NOMO-1 (cell line): ENCODE results near the gene GOLGB1.
A peak's percentile ranks its signal among the peaks of the same experiment; 100 is the strongest.
"Not testable (repeated sequence)": the region's sequence is repeated elsewhere in the genome, so short reads cannot be mapped to it uniquely, and the experiment has no call there.

Experiments used
- DNase-seq, 2 experiments: peaks; one replicate each; lab custom pipeline; 2025; ENCODE audit not compliant: unreplicated experiment in 2 of 2; lab: John Stamatoyannopoulos, UW

GOLGB1 gene

DNA sequence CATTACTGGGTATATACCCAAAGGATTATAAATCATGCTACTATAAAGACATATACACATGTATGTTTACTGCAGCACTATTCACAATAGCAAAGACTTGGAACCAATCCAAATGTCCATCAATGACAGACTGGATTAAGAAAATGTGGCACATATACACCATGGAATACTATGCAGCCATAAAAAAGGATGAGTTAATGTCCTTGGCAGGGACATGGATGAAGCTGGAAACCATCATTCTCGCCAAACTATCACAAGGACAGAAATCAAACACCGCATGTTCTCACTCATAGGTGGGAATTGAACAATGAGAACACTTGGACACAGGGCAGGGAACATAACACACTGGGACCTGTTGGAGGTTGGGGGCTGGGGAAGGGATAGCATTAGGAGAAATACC, 6.4 kb downstream of the GOLGB1 start:
- DNase-seq: not testable (repeated sequence)

DNA sequence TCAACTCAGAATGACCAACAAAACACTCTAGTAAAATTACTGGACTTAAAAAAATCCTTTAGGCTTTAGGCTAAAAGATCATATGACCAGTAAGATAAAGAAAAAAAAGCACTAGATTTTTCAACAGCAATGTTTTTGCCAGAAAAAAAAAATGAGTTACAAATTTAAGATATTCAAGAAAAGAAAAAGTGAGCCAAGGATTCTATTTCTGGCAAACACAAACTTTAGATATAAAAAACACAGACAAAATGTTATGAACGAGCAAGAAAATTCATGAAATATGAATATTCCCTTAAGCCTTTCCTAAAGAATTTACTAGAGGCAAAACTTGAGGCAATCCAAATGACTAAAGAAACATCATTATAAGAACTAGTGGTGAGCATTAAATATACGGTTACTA, 8.6 kb downstream of the GOLGB1 start:
- no peak for DNase-seq

DNA sequence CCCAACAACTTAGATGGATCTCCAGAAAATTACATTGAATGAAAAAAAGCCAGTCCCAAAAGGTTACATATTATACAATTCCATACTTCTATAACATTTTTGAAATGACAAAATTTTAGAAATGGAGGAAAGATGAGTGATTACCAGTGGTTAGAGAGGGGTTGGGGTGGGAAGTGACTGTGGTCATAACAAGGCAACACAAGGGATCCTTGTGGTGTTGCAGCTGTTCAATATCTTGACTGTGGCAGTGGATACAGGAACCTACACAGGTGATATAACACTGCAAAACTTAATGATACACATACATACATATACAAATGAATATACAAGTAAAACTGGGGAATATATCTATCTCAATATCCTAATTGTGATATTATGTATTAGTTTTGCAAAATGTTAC, 9.6 kb downstream of the GOLGB1 start:
- no peak for DNase-seq

DNA sequence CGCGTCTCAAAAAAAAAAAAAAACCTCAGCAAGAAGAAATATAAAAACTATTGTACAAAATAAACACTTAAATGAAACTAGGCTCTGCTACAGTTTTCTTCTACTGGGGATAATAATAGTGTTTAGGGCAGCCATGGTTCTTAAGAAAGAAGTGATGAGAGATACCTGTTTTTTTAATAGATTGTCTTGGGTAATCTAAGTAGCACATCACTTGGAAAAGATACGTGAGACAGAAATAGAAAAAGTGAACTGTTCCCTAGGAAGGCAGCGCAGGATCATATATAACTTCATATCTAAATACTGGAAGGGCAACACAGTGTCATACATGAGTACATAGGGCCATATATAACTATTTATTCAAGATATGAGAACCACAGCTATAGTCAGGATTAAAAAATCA, 11.9 kb downstream of the GOLGB1 start:
- no peak for DNase-seq

DNA sequence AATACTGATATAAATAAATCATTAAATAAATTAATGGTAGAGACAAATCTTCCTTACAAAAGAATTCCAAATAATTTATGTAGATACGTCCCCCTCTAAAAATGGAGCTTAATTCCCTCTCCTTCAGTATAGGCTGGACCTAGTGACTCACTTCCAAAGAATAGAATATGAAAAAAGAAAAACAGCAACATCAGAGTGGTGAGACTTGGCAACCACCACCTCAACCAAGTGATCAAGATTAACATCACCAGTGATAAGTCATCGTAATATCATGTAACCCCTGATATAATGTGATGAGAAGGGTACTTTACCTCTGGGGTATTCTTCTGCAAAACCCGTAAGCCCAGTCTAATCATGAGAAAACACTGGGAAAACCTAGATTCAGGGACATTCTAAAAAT, 13.4 kb downstream of the GOLGB1 start:
- no peak for DNase-seq

DNA sequence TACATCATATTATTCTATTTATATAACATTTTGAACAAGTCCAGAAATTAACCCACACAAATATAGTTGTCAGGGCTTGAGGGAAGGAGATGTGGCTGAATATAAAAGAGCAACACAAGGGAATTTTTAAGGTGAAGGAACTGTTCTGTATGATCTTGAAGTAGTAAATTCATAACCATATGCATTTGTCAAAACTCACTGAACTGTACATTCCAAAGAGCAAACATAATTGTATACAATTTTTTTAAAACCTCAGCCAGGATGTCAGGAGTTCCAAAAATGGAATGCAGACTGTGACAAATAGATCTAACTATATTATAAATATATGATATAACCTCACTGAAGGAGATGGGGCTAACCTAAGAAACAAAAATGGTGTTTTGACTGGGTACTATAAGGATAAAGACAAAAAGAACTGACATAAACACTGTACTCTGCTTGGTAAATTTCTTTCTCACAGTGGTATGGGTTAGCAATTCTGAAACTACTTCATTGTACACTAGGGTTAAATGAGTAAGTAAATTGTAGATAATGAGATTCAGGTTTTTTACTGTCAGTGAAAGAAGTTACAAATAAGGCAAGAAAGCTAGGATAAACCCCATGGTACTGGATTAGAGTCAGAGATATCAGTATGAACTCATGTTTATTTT, 14.4 kb downstream of the GOLGB1 start:
- DNase-seq: no peak

DNA sequence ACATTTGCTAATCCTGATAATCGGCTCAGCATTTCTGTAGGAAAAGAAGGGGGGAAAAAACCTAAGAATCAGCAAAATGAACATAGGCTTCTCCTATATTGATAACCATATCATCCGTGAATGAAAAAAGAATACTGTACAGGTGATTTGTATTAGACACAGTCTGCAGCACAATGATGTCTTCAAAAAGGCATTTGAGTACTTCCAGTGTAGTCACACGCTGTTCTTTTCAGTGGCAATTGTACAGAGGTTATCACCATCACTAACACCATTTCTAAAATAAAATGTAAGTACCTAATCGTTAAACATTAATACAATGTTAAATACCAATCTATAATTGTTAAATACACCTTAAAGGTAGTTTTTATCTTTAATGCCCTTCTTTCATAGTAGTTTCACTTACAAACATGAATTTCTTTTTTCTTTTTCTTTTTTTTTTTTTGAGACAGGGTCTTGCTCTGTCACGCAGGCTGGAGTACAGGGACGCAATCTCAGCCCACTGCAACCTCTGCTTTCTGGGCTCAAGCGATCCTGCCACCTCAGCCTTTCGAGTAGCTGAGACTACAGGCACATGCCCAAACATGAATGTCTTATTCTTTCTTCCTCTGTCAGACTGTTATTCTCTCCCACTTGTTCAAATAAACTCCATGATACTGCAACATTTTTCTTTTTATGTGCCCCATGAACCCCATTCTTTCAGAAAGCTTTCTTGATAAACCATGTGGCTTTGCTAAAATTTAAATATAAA, 18.4 kb downstream of the GOLGB1 start:
- DNase-seq: no peak

DNA sequence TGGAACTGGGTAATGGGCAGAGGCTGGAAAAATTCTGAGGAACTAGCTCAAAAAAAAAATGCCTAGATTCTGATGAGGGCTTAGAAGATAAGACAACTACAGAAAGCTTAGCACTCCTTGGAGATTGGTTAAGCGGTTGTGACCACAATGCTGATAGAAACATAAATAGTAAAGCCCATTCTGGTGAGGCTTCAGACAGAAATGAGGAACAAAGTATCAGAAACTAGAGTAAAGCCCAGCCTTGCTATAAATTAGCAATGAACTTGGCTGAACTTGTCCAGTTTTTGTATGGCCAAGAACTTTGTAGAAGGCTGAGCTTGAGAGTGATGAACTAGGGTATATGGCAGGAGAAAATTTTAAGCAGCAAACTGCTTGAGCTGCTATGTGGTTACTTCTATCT, 25.4 kb downstream of the GOLGB1 start:
- DNase-seq: peak; percentile 64 to 90

DNA sequence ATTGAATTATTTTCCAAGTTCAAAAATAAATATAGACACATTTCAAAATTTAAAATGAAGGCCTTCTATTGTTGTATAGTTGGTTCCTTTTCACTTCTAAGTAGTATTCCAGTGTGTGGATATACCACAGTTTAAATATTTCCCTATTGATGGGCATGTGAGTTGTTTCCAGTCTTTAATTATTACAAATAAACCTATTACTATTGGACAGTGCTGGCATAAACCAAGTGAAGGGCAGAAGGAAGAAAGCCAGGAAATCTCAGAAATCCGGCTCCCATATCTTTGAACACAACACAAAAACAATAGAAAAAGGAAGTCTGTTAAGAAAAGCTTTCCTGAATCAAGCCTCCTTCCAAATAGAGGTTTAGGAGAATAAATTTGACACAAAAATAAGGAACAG, 26.1 kb downstream of the GOLGB1 start:
- DNase-seq: no peak

DNA sequence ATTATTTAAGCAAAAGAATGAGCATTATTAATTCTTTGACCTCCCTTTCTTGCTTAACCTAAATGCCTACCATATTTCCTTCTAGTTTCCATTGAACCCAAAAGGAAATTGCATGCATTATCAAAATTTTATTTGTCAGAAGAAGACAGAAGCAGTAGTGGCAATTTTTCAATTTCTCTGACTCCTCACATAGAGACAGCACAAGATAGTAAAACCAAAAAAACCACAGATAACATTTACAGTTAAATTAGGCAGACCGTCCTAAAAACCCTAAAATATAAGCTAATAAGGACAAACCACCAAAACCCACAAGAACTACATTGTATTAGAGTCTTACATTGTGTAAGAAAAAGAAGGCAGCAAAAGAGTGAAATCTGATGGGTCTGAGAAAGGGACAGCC, 27.1 kb downstream of the GOLGB1 start:
- DNase-seq: no peak

DNA sequence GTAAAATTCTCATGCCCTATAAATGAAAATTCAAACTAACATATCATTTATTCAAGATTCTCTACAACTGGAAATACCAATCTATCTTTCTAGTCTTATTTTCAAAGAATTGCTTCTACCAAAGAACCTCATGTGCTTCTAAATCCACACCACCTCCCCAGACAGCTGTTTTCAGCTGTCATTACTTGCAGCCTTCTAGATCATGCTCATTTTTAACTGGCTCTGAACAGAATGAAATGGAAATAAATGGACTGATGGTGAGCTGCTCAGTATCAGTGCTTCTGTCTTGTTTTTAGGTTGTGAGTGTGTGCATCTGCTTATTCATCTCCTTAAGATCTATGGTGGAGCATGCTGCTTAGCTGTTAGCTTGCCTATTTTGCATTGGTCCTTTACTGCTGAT, 29.4 kb downstream of the GOLGB1 start:
- DNase-seq: no peak

DNA sequence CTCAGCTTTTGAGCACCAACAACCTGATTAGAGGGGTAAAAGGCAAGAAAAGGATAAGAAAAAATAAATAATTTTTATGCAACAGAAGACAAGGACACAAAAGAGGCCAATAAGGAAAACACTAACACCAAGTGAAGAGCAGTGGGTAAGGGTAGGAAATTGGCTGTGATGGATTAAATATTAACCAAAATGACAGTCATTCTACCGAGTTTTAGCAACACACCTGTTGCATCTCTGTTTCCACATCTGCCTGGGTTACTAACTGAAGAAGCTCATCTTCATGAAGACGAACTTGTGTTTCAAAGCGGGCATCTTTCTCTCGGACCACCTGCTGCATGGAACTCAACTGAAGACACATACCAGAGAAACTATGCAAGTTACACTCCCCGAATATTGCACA, 30.1 kb downstream of the GOLGB1 start:
- no peak for DNase-seq

DNA sequence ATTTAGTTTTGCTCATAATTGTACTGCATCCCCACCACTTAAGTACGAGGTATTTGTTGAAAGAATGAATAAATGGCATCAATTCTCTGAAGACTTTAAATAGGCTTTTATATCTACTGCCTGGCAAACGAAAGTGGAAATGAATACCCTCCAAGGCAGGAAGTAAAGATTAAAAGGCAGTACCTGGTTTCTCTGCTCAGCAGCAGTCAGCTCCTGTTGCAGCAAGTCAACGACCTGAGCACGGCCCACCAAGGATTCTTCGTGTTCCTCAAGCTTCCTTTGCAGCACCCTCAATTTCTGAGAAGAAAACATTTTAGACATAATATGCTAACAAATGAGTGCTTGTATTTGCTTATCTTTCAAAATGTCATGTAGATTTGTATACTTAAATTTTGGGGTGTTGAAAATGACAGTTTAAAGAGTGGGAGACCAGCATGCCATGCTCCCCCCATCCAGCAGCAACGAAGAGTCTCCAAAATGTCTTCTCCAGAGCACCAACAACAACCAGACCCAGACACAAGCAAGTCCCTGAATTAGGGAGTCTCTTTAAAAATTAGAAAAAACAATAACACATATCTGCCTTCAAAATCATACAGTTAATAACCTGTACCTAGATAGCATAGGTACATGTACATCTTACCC, 31.2 kb downstream of the GOLGB1 start:
- DNase-seq: no peak

DNA sequence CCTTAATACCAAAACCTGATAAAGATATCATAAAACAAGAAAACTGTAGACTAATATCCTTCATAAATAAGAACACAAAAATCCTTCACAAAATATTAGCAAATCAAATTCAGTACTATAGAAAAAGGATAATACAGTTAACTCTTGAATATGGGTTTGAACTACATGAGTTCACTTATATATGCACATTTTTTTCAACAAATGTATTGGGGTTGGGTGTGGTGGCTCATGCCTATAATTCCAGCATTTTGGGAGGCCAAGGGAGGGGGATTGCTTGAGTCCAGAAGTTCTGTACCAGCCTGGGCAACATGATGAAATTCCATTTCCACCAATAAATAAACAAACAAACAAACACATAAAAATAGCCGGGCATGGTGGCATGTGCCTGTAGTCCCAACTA, 39.2 kb downstream of the GOLGB1 start:
- DNase-seq: no peak

DNA sequence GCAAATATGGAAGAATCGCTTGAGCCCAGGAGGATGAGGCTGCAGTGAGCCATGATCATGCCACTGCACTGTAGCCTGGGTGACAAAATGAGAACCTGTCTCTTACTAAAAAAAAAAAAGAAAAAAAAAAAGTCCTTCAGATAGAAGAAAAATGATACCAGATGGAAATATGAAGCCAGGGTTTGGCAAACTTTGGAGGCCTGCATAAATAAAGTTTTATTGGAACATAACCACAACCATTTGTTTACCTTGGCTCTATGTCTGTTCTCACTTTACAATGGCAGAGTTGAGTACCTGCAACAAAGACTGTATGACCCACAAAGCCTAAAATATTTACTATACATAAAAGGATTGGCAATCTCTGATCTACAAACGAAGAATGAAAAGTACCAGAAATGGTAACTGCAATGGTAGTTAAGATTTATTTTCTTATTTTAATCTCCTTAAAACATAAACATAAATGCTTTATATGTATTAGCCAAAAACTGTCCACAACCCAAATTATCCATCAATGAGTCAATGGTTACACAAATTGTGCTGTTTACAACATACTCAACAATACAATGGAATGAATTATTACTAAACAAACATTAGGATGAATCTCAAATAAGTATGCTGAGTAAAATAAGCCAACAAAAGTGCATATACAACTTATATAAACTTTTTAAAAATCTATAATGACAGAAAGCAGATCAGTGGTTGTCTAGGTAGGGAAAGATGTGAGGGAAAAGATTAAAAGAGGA, 41.8 kb downstream of the GOLGB1 start:
- DNase-seq: no peak

DNA sequence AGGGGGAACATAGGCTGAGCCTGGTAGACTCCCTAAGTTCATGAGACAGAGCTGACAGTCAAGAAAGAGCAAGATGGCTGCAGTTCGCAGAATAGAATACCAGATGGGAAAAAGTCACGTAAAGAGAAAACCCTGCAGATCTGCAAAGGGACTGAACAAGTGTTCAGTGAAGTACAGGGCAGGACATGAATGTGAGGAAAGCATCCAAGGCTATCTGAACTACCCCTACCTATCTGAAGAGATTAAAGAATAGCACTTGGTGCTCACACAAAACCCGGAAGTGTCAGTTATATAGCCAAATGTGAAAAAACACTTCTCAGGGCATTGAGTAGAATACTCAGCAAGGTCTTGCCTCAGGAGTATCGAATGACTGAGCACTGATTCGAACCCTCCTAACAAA, 44.0 kb downstream of the GOLGB1 start:
- no peak for DNase-seq

DNA sequence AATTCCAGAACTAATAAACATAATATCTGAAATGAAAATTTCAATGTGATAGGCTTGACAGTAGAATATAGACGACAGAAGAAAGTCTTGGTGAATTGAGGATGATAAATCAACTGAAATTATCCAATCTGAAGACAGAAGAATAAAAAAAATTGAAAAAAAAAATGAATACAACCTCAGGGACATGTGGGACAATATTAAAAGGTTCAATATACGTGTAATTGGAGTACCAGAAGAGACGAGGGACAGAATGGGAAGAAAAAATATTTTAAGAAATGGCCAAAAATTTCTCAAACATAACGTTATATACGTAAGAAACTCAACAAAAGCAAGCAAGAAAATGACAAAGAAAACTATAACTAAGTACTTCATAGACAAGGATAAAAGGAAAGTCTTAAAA, 45.6 kb downstream of the GOLGB1 start:
- DNase-seq: no peak

DNA sequence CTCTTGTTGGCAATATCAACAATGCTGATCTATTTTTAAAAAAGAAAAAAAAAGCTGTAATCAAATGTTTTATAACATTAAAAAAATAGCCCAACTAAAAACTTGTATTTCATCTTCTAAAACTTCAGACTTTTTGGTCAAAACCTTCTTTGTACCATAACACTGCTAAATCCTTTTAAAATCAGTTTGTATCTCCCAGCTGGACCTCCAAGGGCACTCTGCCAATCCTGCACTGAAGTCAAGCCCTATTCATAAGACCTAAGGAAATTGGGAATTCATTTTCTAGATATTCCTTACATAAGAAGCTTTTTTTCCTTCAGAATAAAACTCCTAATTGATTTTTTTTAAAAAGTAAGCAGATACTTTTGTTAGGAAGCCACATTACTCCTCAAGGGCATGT, 50.6 kb downstream of the GOLGB1 start:
- DNase-seq: no peak

DNA sequence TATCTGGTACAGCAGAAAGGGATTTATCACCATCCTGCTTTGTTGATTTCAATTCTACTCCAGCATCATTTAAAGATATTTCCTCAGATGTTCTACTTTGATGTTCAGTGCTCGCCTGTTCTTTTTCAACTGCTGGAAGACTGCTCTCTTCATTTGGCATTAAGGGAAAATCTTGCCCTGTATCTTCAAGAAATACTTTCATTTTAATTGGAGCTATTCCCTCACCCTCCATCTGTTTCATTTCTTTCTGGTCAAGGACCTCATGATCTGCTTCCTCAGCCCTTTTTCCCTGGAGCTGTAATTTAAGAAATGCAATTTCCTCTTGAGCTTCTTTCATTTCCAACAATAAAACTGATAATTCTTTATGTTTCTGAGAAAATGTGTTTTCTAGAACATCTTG, 51.1 kb downstream of the GOLGB1 start:
- DNase-seq: no peak

DNA sequence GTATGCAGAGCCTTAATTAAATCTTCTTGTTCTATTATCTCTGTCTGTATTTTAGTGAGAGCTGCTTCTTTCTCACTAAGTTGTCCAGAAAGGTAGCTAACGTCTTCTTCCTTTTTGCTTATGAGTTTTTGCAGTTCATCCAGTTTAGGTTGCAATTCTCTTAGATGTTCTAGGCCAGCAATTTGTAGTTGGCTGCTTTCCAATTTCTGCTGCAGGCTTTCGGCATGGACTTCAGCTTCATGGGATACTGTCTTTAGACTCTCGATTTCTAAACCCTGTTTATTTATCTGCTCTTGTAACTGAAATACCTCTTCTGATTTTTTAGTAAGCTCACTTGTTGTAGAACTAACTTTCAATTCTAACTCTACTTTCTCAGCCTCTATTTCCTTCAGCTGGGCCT, 53.4 kb downstream of the GOLGB1 start:
- DNase-seq: no peak

DNA sequence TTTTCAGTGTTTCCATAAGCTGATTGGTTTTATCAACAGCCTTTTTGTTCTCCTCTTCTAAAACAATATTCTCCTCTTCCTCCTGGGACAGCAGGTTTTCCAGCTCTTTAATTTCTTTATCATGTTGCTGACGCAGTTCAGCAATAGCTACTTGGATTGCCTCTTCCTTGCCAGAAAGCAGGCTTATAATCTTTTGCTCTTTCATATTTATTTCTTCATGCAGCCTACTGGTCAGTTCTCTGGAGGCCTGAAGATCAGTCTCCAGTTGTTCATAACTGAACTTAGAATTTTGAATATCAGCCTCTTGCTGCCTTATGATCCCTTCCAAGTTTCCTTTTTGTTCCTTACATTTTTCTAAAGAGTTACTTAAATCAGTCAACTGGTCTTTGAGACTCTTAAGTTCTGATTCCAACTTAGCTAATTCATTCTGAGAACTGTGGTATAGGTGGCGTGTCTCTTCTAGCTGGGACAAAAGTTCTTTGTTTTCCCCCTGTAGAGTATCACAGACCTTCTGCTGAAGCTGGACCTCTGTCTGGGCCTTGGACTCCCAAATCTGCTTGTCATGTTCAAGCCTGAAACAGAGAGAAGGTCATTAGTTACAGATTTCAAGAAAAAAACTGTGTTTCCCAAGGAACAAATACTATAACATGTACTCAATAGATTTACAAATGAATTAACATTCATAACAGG, 57.4 kb downstream of the GOLGB1 start:
- DNase-seq: no peak
